Upper lobe of left lung (tissue), 4 donors: ENCODE measurements around the gene CDPF1.

ENCODE experiments used
- POLR2A ChIP-seq, 4 donors: fragments of 450-650 bp; IDR thresholded peaks; one replicate each; pipeline ENCODE4 v1.5.1; 2016 to 2017; ENCODE audit warnings: antibody characterized with exemption in 4 of 4, mild to moderate bottlenecking in 2 of 4
- POLR2AphosphoS5 ChIP-seq, 2 donors: sonication (generic); formaldehyde crosslinking; IDR thresholded peaks; one replicate each; pipeline ENCODE4 v1.5.1; 2017; ENCODE audit warnings: antibody characterized with exemption in 2 of 2

DNA sequence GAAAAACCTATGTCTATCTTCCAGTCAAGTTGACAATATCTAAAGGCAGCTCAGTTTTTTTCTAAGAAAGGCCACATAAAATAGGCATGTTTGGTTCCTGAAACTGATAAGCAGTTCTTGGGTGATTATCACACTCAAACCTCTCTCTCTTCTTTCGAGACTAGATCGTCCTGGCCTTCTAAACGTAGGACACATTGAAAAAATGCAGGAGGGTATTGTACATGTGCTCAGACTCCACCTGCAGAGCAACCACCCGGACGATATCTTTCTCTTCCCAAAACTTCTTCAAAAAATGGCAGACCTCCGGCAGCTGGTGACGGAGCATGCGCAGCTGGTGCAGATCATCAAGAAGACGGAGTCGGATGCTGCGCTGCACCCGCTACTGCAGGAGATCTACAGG is 15.1 kb downstream of the CDPF1 start:
- TF ChIP-seq POLR2AphosphoS5 (IDR thresholded peaks at IDR 0.05) (no peak), POLR2A (IDR thresholded peaks at IDR 0.05) (no peak)
